ENCODE measurements around the gene FDX2. TPM values are rescaled to one million over a fixed set of nuclear protein-coding genes. Genes with fewer than 3 reads are reported as not detected.

The FDX2 gene
- total and polyA plus RNA-seq, 2 experiments from 2014 or later, result 24.9 to 49.3 TPM

DNA sequence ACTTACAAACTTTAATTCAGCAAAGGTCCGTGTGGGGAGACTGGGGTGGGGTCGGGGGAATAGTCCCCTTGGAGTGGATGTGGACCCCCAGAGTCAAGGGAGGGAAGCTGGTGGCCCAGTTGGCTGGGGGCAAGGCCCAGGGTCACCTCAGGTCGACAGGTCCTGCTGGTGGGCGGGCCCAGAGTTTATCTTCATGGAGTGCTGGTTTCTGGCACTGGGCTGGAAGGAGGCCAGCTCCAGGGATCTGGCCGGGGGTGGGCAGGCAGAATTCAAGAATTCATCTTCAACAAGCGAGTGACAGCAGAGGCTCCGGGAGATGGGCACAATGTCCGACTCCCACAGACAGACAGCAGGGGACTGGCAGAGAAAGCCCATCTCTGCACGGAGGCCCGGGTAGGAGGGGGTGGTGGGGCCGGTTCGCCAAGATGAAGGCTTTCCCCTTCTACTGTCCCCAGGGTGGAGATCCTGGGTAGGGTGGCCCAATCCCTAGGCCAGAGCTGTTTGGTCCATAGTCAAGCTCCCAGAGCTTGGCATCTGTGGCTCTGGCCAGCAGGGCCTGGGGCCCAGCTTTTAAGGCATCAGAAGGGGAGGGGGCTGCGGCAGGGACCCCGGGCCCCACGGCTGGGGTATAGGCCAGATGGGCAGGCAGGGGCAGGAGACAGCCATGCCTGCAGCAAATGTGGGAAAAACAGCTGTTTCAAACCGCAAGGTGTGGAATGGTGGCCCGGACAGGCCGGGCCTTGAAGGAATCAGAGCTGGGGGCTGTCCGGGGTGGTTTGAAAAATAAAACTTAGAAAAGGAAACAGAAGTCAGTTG lies 622 bp upstream of the FDX2 start:
- Histone ChIP-seq H4K20me1 (ENCODE audit: insufficient read depth, poor library complexity, severe bottlenecking) (no peaks in the 10 kb centered on the region), H3K4me1 (ENCODE audit: insufficient read depth) (peaks cover 12% of the 10 kb centered on the region), H2AFZ (peak overlapping the region; percentile 86), H3K9me3 (ENCODE audit: low read depth) (no peaks in the 10 kb centered on the region), H3K4me3 (no peak overlapping the region), H3K27me3 (no peaks in the 10 kb centered on the region), H3K79me2 (peaks cover 7% of the 10 kb centered on the region), H3K4me2 (peak overlapping the region; percentile 97), H3K27ac (peak overlapping the region; percentile 76), H3K36me3 (replicated peaks; ENCODE audit: insufficient read depth, low read depth) (no peaks in the 10 kb centered on the region), H3K9me2 (replicated peaks; ENCODE audit: insufficient read depth) (no peaks in the 10 kb centered on the region)
- no peak for DNase-seq (ENCODE audit: low spot score)
- 82% methylated on average over 19 of the region's 19 CpGs for WGBS (ENCODE audit: low lambda C conversion rate, missing lambda C conversion rate)
- TF ChIP-seq EZH2 (IDR thresholded peaks at IDR 0.05; ENCODE audit: borderline replicate concordance), result no peak

GRCh38 chr19:10309423-10309822 lies 6.4 kb downstream of the FDX2 start, which contains the start of gene ZGLP1:
ZGLP1 (minus strand) TSS chr19:10309815.
- 96% methylated on average over 22 of the region's 24 CpGs for WGBS (ENCODE audit: low lambda C conversion rate, missing lambda C conversion rate)
- H4K20me1 ChIP-seq (ENCODE audit: insufficient read depth, poor library complexity, severe bottlenecking), result no peaks in the 10 kb centered on the region
- no peak within 1 kb of the TSS for H3K27ac ChIP-seq
- H3K9me3 ChIP-seq (ENCODE audit: low read depth), result no peaks in the 10 kb centered on the region
- no peaks in the 10 kb centered on the region for H3K36me3 ChIP-seq (replicated peaks; ENCODE audit: insufficient read depth, low read depth)
- no peak within 1 kb of the TSS for H3K4me2 ChIP-seq
- no peak within 1 kb of the TSS for H3K4me3 ChIP-seq
- H2AFZ ChIP-seq, result no peak within 1 kb of the TSS
- H3K4me1 ChIP-seq (ENCODE audit: insufficient read depth), result no peaks in the 10 kb centered on the region
- H3K9me2 ChIP-seq (replicated peaks; ENCODE audit: insufficient read depth), result no peaks in the 10 kb centered on the region
- H3K27me3 ChIP-seq, result no peaks in the 10 kb centered on the region
- TF ChIP-seq EZH2 (IDR thresholded peaks at IDR 0.05; ENCODE audit: borderline replicate concordance), result no peak
- TF ChIP-seq EZH2phosphoT487 (IDR thresholded peaks at IDR 0.05; ENCODE audit: low read depth, severe bottlenecking, unreplicated experiment), result no peak
- TF ChIP-seq, protein P1, sequence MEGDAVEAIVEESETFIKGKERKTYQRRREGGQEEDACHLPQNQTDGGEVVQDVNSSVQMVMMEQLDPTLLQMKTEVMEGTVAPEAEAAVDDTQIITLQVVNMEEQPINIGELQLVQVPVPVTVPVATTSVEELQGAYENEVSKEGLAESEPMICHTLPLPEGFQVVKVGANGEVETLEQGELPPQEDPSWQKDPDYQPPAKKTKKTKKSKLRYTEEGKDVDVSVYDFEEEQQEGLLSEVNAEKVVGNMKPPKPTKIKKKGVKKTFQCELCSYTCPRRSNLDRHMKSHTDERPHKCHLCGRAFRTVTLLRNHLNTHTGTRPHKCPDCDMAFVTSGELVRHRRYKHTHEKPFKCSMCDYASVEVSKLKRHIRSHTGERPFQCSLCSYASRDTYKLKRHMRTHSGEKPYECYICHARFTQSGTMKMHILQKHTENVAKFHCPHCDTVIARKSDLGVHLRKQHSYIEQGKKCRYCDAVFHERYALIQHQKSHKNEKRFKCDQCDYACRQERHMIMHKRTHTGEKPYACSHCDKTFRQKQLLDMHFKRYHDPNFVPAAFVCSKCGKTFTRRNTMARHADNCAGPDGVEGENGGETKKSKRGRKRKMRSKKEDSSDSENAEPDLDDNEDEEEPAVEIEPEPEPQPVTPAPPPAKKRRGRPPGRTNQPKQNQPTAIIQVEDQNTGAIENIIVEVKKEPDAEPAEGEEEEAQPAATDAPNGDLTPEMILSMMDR (IDR thresholded peaks at IDR 0.05; ENCODE audit: poor library complexity), result no peak
- peaks cover 2% of the 10 kb centered on the region for H3K79me2 ChIP-seq
- no peak for DNase-seq (ENCODE audit: low spot score)

GRCh38 chr19:10306327-10306726 lies 9.5 kb downstream of the FDX2 start:
- no peaks in the 10 kb centered on the region for H3K9me3 ChIP-seq (ENCODE audit: low read depth)
- no peaks in the 10 kb centered on the region for H4K20me1 ChIP-seq (ENCODE audit: insufficient read depth, poor library complexity, severe bottlenecking)
- H3K27ac ChIP-seq, result no peak overlapping the region
- no peaks in the 10 kb centered on the region for H3K9me2 ChIP-seq (replicated peaks; ENCODE audit: insufficient read depth)
- H3K36me3 ChIP-seq (replicated peaks; ENCODE audit: insufficient read depth, low read depth), result no peaks in the 10 kb centered on the region
- TF ChIP-seq, protein P1 (IDR thresholded peaks at IDR 0.05; ENCODE audit: poor library complexity), result no peak
- TF ChIP-seq EZH2phosphoT487 (IDR thresholded peaks at IDR 0.05; ENCODE audit: low read depth, severe bottlenecking, unreplicated experiment), result no peak
- TF ChIP-seq EZH2 (IDR thresholded peaks at IDR 0.05; ENCODE audit: borderline replicate concordance), result no peak
- no peak for DNase-seq (ENCODE audit: low spot score)
- no peaks in the 10 kb centered on the region for H3K27me3 ChIP-seq
- 92% methylated on average over 5 of the region's 5 CpGs for WGBS (ENCODE audit: low lambda C conversion rate, missing lambda C conversion rate)
- no peaks in the 10 kb centered on the region for H3K79me2 ChIP-seq
- no peak overlapping the region for H2AFZ ChIP-seq
- no peak overlapping the region for H3K4me3 ChIP-seq
- no peak overlapping the region for H3K4me2 ChIP-seq
- no peaks in the 10 kb centered on the region for H3K4me1 ChIP-seq (ENCODE audit: insufficient read depth)

- no peaks in the 10 kb centered on the region for H3K79me2 ChIP-seq
- DNase-seq (ENCODE audit: low spot score), result no peak
- 94% methylated on average over 17 of the region's 17 CpGs for WGBS (ENCODE audit: low lambda C conversion rate, missing lambda C conversion rate)
- H3K4me3 ChIP-seq, result no peak overlapping the region
- H3K27ac ChIP-seq, result no peak overlapping the region
- no peaks in the 10 kb centered on the region for H3K4me1 ChIP-seq (ENCODE audit: insufficient read depth)
- H3K36me3 ChIP-seq (replicated peaks; ENCODE audit: insufficient read depth, low read depth), result no peaks in the 10 kb centered on the region
- no peaks in the 10 kb centered on the region for H3K9me3 ChIP-seq (ENCODE audit: low read depth)
- no peak overlapping the region for H3K4me2 ChIP-seq
- H2AFZ ChIP-seq, result no peak overlapping the region
- H3K27me3 ChIP-seq, result no peaks in the 10 kb centered on the region
- H4K20me1 ChIP-seq (ENCODE audit: insufficient read depth, poor library complexity, severe bottlenecking), result no peaks in the 10 kb centered on the region
- H3K9me2 ChIP-seq (replicated peaks; ENCODE audit: insufficient read depth), result no peaks in the 10 kb centered on the region
- TF ChIP-seq EZH2 (IDR thresholded peaks at IDR 0.05; ENCODE audit: borderline replicate concordance) (no peak), EZH2phosphoT487 (IDR thresholded peaks at IDR 0.05; ENCODE audit: low read depth, severe bottlenecking, unreplicated experiment) (no peak)
- TF ChIP-seq, protein P1 (IDR thresholded peaks at IDR 0.05; ENCODE audit: poor library complexity), result no peak
These were observed 10.5 kb downstream of the FDX2 start for GRCh38 chr19:10305139-10305806.
